CD8-positive, alpha-beta memory T cell (primary cell): ENCODE data around the gene DDX31. TPM values are rescaled to one million over a fixed set of nuclear protein-coding genes. Genes with fewer than 3 reads are reported as not detected.

Experiments
- CTCF ChIA-PET: fragments of 350-600 bp; sonication (Branson Sonifier 250); formaldehyde crosslinking; loops from one replicate; lab custom pipeline; 2021; ENCODE audit warnings: antibody characterized with exemption; lab: Charles Lee
- POLR2A ChIA-PET: fragments of 350-600 bp; sonication (Branson Sonifier 250); formaldehyde crosslinking; loops from one replicate; lab custom pipeline; 2021; ENCODE audit warnings: antibody characterized with exemption; lab: Charles Lee
- DNase-seq, 5 donors: peaks; one replicate each; pipeline versions ENCODE4 v3.0.0 to v3.0.0-alpha.2; 2020 to 2022; ENCODE audit warnings: mixed read lengths in 1 of 5
- H3K27ac ChIP-seq: one replicate; pipeline ENCODE4 v1.7.0; 2013; ENCODE audit warnings: low read depth, mild to moderate bottlenecking, low read length, moderate library complexity
- H3K27me3 ChIP-seq: 2 replicates; pipeline ENCODE4 v1.7.0; 2013; ENCODE audit warnings: low read length, mild to moderate bottlenecking; ENCODE audit not compliant: insufficient read depth, poor library complexity, severe bottlenecking
- H3K36me3 ChIP-seq: 2 replicates; pipeline ENCODE4 v1.7.0; 2013; ENCODE audit warnings: mild to moderate bottlenecking, low read length, moderate library complexity; ENCODE audit not compliant: insufficient read depth
- H3K4me1 ChIP-seq: 2 replicates; pipeline ENCODE4 v1.7.0; 2013; ENCODE audit warnings: mild to moderate bottlenecking, low read length, moderate library complexity; ENCODE audit not compliant: insufficient read depth
- H3K4me3 ChIP-seq: 2 replicates; pipeline ENCODE4 v1.7.0; 2013; ENCODE audit warnings: mild to moderate bottlenecking, low read length
- H3K9me3 ChIP-seq: 2 replicates; pipeline ENCODE4 v1.7.0; 2013; ENCODE audit warnings: mild to moderate bottlenecking, low read length
- H3K27ac Mint-ChIP-seq, 8 donors: one replicate each; pipeline ENCODE4 v1.8.0; 2020 to 2021; ENCODE audit warnings: mixed read lengths in 8 of 8, mild to moderate bottlenecking in 6 of 8, inconsistent platforms in 3 of 8, moderate library complexity in 3 of 8
- H3K27me3 Mint-ChIP-seq, 2 donors: one replicate each; pipeline ENCODE4 v1.8.0; 2020 to 2021; ENCODE audit warnings: mixed read lengths in 2 of 2, mild to moderate bottlenecking in 1 of 2, moderate library complexity in 1 of 2
- H3K36me3 Mint-ChIP-seq, 3 donors: one replicate each; pipeline ENCODE4 v1.8.0; 2020 to 2021; ENCODE audit warnings: mixed read lengths in 3 of 3, inconsistent platforms in 1 of 3, mild to moderate bottlenecking in 1 of 3
- H3K4me1 Mint-ChIP-seq, 3 donors: one replicate each; pipeline ENCODE4 v1.8.0; 2020 to 2021; ENCODE audit warnings: mixed read lengths in 3 of 3, inconsistent platforms in 1 of 3, mild to moderate bottlenecking in 1 of 3
- H3K4me3 Mint-ChIP-seq, 7 donors: one replicate each; pipeline ENCODE4 v1.8.0; 2020 to 2021; ENCODE audit warnings: mixed read lengths in 7 of 7, mild to moderate bottlenecking in 6 of 7, moderate library complexity in 4 of 7, inconsistent platforms in 2 of 7
- H3K9me3 Mint-ChIP-seq, 5 donors: one replicate each; pipeline ENCODE4 v1.8.0; 2020 to 2022; ENCODE audit warnings: mixed read lengths in 5 of 5, mild to moderate bottlenecking in 3 of 5, moderate library complexity in 2 of 5, inconsistent platforms in 1 of 5
- polyA plus RNA-seq: library from polyadenylated mRNA; unstranded; fragments of 300-500 nt; fragmentation: Illumina TruSeq; gene quantifications from one replicate; pipeline ENCODE4 v1.2.3, GENCODE V29; 2021
- total RNA-seq, 2 experiments: library from RNA; stranded (reverse); gene quantifications; one replicate each; pipeline ENCODE4 v1.2.3, GENCODE V29; 2021

The DDX31 gene
- total and polyA plus RNA-seq, 3 experiments from 2014 or later: 7.8 to 31.3 (median 28.6) TPM

DNA sequence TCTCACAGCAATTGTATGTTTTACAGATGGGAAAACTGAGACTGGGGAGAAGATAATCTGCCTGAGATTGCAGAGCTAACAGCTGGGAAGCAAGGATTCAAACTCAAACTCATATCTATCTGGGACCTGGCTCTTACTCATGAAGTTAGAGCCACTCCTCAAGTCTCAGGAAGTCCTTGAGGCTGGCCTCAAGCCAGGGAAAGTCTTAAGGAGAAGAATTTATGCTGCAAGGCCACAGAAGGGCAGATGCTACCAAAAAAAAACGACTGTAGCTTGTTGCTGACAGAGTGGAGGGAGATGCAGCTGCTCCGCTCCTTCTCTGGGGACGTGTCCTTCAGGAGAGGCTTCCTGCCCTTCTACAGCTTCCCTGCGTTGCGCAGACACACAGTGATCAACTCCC lies 47.6 kb downstream of the DDX31 start:
- CTCF ChIA-PET: no interaction called here
- no peaks in the 10 kb centered on the region for H3K4me1 ChIP-seq
- H3K27ac ChIP-seq: no peak overlapping the region
- peaks cover 15% of the 10 kb centered on the region for H3K36me3 ChIP-seq
- Mint-ChIP-seq H3K4me3 (no peak overlapping the region), H3K36me3 (peaks cover 20 to 89% (median 32%) of the 10 kb centered on the region in 3 donors), H3K27ac (peak overlapping the region in 1 of 8 donors; percentile 44), H3K9me3 (no peaks in the 10 kb centered on the region), H3K27me3 (no peaks in the 10 kb centered on the region), H3K4me1 (peaks cover under 1 to 1% (median under 1%) of the 10 kb centered on the region in 3 donors)
- no peaks in the 10 kb centered on the region for H3K27me3 ChIP-seq
- no peak for DNase-seq
- H3K4me3 ChIP-seq: no peak overlapping the region
- no peaks in the 10 kb centered on the region for H3K9me3 ChIP-seq
- POLR2A ChIA-PET: no interaction called here

DNA sequence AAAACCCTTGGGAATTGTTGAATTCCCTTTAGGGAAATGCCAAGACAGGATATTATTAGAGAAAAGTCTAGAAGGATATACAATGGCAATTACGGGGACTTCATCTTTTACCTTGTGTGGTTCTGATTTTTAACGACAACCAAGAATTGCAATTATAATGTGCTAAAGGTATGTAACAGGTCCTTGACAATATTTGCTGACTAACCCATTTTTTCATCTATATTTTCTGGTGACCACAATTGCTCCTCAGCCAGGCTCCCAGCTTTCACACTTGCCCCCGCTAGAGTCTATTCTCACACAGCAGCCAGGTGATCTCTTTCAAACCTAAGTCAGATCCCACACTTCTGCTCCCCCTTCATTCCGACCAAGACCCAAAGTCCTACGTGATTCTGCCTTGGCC lies 53.1 kb downstream of the DDX31 start:
- Histone ChIP-seq H3K36me3 (peaks cover 33% of the 10 kb centered on the region), H3K9me3 (no peaks in the 10 kb centered on the region), H3K4me1 (no peaks in the 10 kb centered on the region), H3K27me3 (no peaks in the 10 kb centered on the region), H3K4me3 (no peak overlapping the region), H3K27ac (no peak overlapping the region)
- H3K4me1 Mint-ChIP-seq: peaks cover 3 to 6% (median 3%) of the 10 kb centered on the region in 3 donors
- no peaks in the 10 kb centered on the region for H3K27me3 Mint-ChIP-seq
- CTCF ChIA-PET: no interaction called here
- H3K36me3 Mint-ChIP-seq: peaks cover 30 to 91% (median 43%) of the 10 kb centered on the region in 3 donors
- POLR2A ChIA-PET: no interaction called here
- H3K9me3 Mint-ChIP-seq: no peaks in the 10 kb centered on the region
- DNase-seq: no peak
- H3K4me3 Mint-ChIP-seq: no peak overlapping the region
- no peak overlapping the region for H3K27ac Mint-ChIP-seq

DNA sequence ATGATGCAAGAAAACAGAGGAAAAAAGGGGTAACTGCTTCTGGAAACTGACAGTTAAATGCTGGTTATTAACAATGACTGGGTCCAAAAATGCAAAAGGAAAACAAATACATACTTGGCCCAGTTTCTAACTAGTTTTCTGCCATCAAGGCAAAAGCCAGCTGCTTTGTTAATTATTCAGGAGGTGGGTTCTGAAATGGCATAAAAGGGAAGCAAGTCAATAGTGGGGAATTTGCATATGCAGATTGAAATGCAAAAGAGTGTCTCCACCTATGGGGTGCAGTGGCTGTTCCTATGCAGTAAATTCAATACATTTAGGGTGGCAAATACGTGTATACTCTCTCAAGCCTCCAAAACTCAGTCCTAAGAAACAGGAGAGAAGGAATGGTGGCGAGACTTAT lies 54.0 kb downstream of the DDX31 start:
- Histone ChIP-seq H3K4me3 (no peak overlapping the region), H3K4me1 (no peaks in the 10 kb centered on the region), H3K27me3 (no peaks in the 10 kb centered on the region), H3K27ac (no peak overlapping the region), H3K9me3 (no peaks in the 10 kb centered on the region), H3K36me3 (peaks cover 42% of the 10 kb centered on the region)
- Mint-ChIP-seq H3K36me3 (peaks cover 33 to 95% (median 45%) of the 10 kb centered on the region in 3 donors), H3K27me3 (no peaks in the 10 kb centered on the region), H3K4me3 (no peak overlapping the region), H3K27ac (no peak overlapping the region), H3K4me1 (peaks cover 3 to 6% (median 3%) of the 10 kb centered on the region in 3 donors), H3K9me3 (no peaks in the 10 kb centered on the region)
- ChIA-PET CTCF (no interaction called here), POLR2A (no interaction called here)
- no peak for DNase-seq

DNA sequence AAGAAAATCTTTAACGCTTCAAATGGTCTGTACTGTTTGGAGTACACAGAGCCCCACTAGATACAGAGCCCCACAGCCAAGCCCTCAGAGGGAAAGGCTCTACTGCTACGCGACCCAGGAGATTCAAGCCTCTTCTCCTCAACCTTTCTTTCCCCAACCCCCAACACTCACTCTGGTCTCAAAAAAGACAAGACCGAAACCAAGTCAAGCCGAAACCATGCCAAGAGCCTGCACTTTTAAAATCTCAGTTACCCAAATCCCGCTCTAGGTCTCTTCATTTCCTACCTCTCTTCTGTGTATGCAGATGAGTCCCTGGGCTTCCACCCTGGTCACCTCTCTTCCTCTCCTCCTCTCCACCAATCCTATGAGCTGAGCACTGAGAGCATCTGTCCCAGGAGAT lies 55.5 kb downstream of the DDX31 start:
- ChIA-PET CTCF (no interaction called here), POLR2A (no interaction called here)
- H3K4me3 Mint-ChIP-seq: no peak overlapping the region
- H3K4me3 ChIP-seq: no peak overlapping the region
- H3K27me3 ChIP-seq: no peaks in the 10 kb centered on the region
- no peak overlapping the region for H3K27ac ChIP-seq
- peaks cover 47% of the 10 kb centered on the region for H3K36me3 ChIP-seq
- H3K4me1 Mint-ChIP-seq: peaks cover 3 to 6% (median 3%) of the 10 kb centered on the region in 3 donors
- H3K27me3 Mint-ChIP-seq: no peaks in the 10 kb centered on the region
- peak overlapping the region in 2 of 8 donors; percentile 71 to 78 for H3K27ac Mint-ChIP-seq
- H3K36me3 Mint-ChIP-seq: peaks cover 44 to 96% (median 46%) of the 10 kb centered on the region in 3 donors
- no peak for DNase-seq
- H3K4me1 ChIP-seq: no peaks in the 10 kb centered on the region
- H3K9me3 Mint-ChIP-seq: no peaks in the 10 kb centered on the region
- no peaks in the 10 kb centered on the region for H3K9me3 ChIP-seq

DNA sequence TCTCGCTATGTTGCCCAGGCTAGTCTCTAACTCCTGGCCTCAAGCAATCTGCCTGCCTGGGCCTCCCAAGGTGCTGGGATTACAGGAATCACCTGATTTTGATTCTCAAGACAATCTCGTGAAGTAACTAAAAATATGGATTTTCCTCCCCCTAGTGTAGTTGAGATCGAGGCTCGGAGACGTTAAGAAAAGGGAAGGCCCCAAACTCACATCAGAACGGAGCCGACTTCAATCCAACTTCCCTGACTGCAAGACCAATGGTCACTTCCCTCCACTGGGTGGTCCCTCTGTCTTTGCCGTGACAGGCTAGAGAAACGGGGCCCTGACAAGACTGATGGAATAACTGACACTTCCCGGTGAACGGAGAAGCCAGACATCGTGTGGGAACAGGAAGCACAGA lies 59.1 kb downstream of the DDX31 start:
- Mint-ChIP-seq H3K27ac (no peak overlapping the region), H3K4me1 (peaks cover 0 to 1% (median 0%) of the 10 kb centered on the region in 3 donors), H3K36me3 (peaks cover 33 to 94% (median 50%) of the 10 kb centered on the region in 3 donors), H3K9me3 (no peaks in the 10 kb centered on the region), H3K27me3 (no peaks in the 10 kb centered on the region), H3K4me3 (no peak overlapping the region)
- H3K4me3 ChIP-seq: no peak overlapping the region
- no peak overlapping the region for H3K27ac ChIP-seq
- peaks cover 53% of the 10 kb centered on the region for H3K36me3 ChIP-seq
- H3K27me3 ChIP-seq: no peaks in the 10 kb centered on the region
- no peaks in the 10 kb centered on the region for H3K4me1 ChIP-seq
- no peak for DNase-seq
- ChIA-PET CTCF (no interaction called here), POLR2A (no interaction called here)
- H3K9me3 ChIP-seq: no peaks in the 10 kb centered on the region

DNA sequence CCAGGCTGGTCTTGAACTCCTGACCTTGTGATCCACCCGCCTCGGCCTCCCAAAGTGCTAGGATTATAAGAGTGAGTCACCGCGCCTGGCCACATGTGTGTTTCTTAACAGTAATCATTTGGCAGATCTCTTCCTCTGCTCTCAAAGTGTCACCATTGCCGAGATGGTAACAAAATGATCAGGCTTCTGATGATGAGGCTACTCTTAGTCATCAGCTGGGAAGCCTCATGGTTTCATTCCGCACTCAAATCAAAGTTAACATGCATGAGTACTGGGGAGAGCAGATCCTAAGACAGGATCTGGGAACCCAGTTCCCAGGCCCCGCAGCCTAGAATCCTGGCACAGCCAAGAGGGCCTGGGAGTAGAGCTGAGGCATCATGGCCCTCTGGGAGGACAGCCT lies 60.0 kb downstream of the DDX31 start:
- no peaks in the 10 kb centered on the region for H3K9me3 Mint-ChIP-seq
- no peak overlapping the region for H3K4me3 Mint-ChIP-seq
- H3K9me3 ChIP-seq: no peaks in the 10 kb centered on the region
- peaks cover 45% of the 10 kb centered on the region for H3K36me3 ChIP-seq
- no peaks in the 10 kb centered on the region for H3K27me3 ChIP-seq
- peaks cover 0 to 1% (median 0%) of the 10 kb centered on the region in 3 donors for H3K4me1 Mint-ChIP-seq
- no peak overlapping the region for H3K27ac Mint-ChIP-seq
- no peaks in the 10 kb centered on the region for H3K4me1 ChIP-seq
- no peak for DNase-seq
- H3K27ac ChIP-seq: no peak overlapping the region
- H3K36me3 Mint-ChIP-seq: peaks cover 33 to 94% (median 47%) of the 10 kb centered on the region in 3 donors
- CTCF ChIA-PET: no interaction called here
- no peaks in the 10 kb centered on the region for H3K27me3 Mint-ChIP-seq
- no peak overlapping the region for H3K4me3 ChIP-seq
- POLR2A ChIA-PET: no interaction called here

DNA sequence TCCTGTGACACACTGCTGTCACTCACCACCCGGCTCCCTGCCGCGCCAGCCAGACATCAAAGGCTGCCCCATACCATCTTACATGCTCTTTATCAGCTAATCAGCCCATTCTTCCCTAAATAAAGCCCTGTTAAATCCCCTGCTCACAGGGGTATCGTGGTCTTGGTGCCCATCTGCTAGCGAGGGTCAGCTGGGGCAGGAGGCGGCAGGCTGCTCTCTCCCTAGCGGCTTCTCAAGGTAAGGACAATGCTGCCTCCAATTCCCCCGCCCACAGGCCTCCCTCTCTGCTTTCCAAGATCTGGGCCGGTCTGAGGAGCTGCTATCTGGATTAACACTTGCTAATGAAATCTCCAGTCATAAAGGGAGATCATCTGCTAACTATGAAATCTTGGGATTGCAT lies 60.6 kb downstream of the DDX31 start:
- Histone ChIP-seq H3K36me3 (peaks cover 40% of the 10 kb centered on the region), H3K27ac (no peak overlapping the region), H3K9me3 (no peaks in the 10 kb centered on the region), H3K4me1 (no peaks in the 10 kb centered on the region), H3K4me3 (no peak overlapping the region), H3K27me3 (no peaks in the 10 kb centered on the region)
- no peaks in the 10 kb centered on the region for H3K4me1 Mint-ChIP-seq
- peaks cover 0 to 2% of the 10 kb centered on the region in 2 donors for H3K27me3 Mint-ChIP-seq
- no peak overlapping the region for H3K4me3 Mint-ChIP-seq
- ChIA-PET POLR2A (no interaction called here), CTCF (no interaction called here)
- H3K27ac Mint-ChIP-seq: no peak overlapping the region
- no peak for DNase-seq
- H3K9me3 Mint-ChIP-seq: no peaks in the 10 kb centered on the region
- peaks cover 31 to 94% (median 44%) of the 10 kb centered on the region in 3 donors for H3K36me3 Mint-ChIP-seq

DNA sequence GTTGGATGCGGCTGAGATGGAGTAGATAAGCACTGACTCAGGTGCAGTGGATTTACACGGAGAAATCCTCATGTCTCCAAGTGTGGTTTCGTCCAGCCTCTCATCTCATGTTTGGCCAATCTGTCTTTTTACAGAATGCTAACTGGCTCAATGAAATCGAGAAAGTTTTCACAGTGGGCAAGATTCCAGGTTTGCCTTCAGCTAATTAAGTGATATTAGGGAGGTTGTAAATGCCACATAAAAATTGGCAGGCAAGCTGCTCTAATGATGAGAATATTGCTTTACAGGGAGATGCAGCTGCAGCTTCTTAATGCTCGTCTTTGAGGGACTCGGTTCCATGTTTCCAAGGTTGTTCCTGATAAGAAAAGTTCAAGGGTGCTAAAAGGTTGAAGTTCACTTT lies 63.7 kb downstream of the DDX31 start:
- H3K27me3 Mint-ChIP-seq: peaks cover 0 to 2% of the 10 kb centered on the region in 2 donors
- no peak overlapping the region for H3K27ac Mint-ChIP-seq
- Histone ChIP-seq H3K9me3 (no peaks in the 10 kb centered on the region), H3K27ac (no peak overlapping the region), H3K4me1 (no peaks in the 10 kb centered on the region), H3K36me3 (peaks cover 25% of the 10 kb centered on the region), H3K27me3 (no peaks in the 10 kb centered on the region), H3K4me3 (no peak overlapping the region)
- H3K36me3 Mint-ChIP-seq: peaks cover 40 to 96% (median 41%) of the 10 kb centered on the region in 3 donors
- no peaks in the 10 kb centered on the region for H3K9me3 Mint-ChIP-seq
- no peaks in the 10 kb centered on the region for H3K4me1 Mint-ChIP-seq
- no peak for DNase-seq
- ChIA-PET CTCF (no interaction called here), POLR2A (no interaction called here)
- no peak overlapping the region for H3K4me3 Mint-ChIP-seq
